Right atrium auricular region (tissue), 2 donors: ENCODE data around the gene ADCY4. TPM values are rescaled to one million over a fixed set of nuclear protein-coding genes. Genes with fewer than 3 reads are reported as not detected.

ENCODE experiments used
- DNase-seq: peaks from one replicate; pipeline ENCODE4 v3.0.0-alpha.2; 2019; ENCODE audit warnings: low spot score
- H3K27ac ChIP-seq, 2 donors: fragments of 200-600 bp; sonication (generic); 1 replicate in 1 of 2; 2 replicates in 1 of 2; pipeline ENCODE4 v1.5.1; 2016 to 2019
- H3K27me3 ChIP-seq, 2 donors: fragments of 200-600 bp; sonication (generic); one replicate each; pipeline versions ENCODE4 v1.5.1 to v1.6.0; 2017 to 2019
- H3K36me3 ChIP-seq: fragments of 200-600 bp; sonication (generic); one replicate; pipeline ENCODE4 v1.5.1; 2016
- H3K4me1 ChIP-seq, 2 donors: fragments of 200-600 bp; sonication (generic); one replicate each; pipeline versions ENCODE4 v1.5.1 to v1.6.0; 2017 to 2019
- H3K4me3 ChIP-seq, 2 donors: fragments of 200-600 bp; sonication (generic); 1 replicate in 1 of 2; 2 replicates in 1 of 2; pipeline ENCODE4 v1.5.1; 2017 to 2019; ENCODE audit warnings: mild to moderate bottlenecking in 1 of 2, moderate library complexity in 1 of 2
- H3K9me3 ChIP-seq, 2 donors: fragments of 200-600 bp; sonication (generic); one replicate each; pipeline ENCODE4 v1.5.1; 2019
- CTCF ChIP-seq, 2 donors: fragments of 200-600 bp; sonication (generic); IDR thresholded peaks; one replicate each; pipeline ENCODE4 v1.5.1; 2019; ENCODE audit warnings: antibody characterized with exemption in 2 of 2
- total RNA-seq, 2 donors: library from RNA; depleted of rRNA; stranded (reverse); fragments of >200 nt; gene quantifications; one replicate each; pipeline ENCODE4 v1.1.0, GENCODE V29; 2016

ADCY4 gene
- total RNA-seq, 2 donors from 2014 or later: 17.1 to 25.5 TPM

- Histone ChIP-seq H3K27me3 (no peaks in the 10 kb centered on the region), H3K9me3 (no peaks in the 10 kb centered on the region), H3K36me3 (no peaks in the 10 kb centered on the region), H3K4me1 (peaks cover 0 to 5% of the 10 kb centered on the region in 2 donors), H3K4me3 (no peak overlapping the region), H3K27ac (no peak overlapping the region)
- no peak for TF ChIP-seq CTCF (IDR thresholded peaks at IDR 0.05)
- DNase-seq: no peak
These were observed 7.6 kb downstream of the ADCY4 start for GRCh38 chr14:24327303-24327702.

GRCh38 chr14:24325963-24326362 is 8.9 kb downstream of the ADCY4 start:
- no peak overlapping the region for H3K27ac ChIP-seq
- H3K4me1 ChIP-seq: no peaks in the 10 kb centered on the region
- TF ChIP-seq CTCF (IDR thresholded peaks at IDR 0.05): no peak
- DNase-seq: no peak
- no peaks in the 10 kb centered on the region for H3K27me3 ChIP-seq
- no peaks in the 10 kb centered on the region for H3K36me3 ChIP-seq
- no peak overlapping the region for H3K4me3 ChIP-seq
- H3K9me3 ChIP-seq: no peaks in the 10 kb centered on the region

DNA sequence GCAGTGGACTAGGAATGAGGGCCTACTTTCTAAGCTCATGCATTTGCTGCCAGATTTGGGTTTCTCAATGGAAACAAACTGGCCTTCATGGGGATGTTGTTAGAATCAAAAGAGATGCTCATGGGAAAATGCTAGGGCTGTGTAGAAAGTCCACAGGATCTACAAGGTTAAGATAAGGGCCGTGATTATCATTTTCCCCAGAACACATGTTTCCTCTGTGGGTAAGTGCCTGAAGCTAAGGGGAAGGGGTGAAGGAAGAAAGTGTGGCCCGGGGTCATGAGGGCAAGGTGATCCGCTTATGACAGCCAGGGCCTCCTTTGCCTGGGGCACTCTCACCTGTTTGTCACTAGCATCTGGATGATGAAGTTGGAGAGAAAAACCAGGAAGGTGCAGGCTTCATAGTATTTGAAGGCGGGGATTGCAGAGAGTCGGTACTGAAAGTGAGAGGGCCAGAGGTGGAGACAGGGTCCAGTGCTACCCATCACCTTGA is 9.8 kb downstream of the ADCY4 start:
- H3K27ac ChIP-seq: no peak overlapping the region
- DNase-seq: no peak
- H3K27me3 ChIP-seq: no peaks in the 10 kb centered on the region
- H3K9me3 ChIP-seq: no peaks in the 10 kb centered on the region
- no peaks in the 10 kb centered on the region for H3K4me1 ChIP-seq
- no peaks in the 10 kb centered on the region for H3K36me3 ChIP-seq
- H3K4me3 ChIP-seq: no peak overlapping the region
- TF ChIP-seq CTCF (IDR thresholded peaks at IDR 0.05): no peak

DNA sequence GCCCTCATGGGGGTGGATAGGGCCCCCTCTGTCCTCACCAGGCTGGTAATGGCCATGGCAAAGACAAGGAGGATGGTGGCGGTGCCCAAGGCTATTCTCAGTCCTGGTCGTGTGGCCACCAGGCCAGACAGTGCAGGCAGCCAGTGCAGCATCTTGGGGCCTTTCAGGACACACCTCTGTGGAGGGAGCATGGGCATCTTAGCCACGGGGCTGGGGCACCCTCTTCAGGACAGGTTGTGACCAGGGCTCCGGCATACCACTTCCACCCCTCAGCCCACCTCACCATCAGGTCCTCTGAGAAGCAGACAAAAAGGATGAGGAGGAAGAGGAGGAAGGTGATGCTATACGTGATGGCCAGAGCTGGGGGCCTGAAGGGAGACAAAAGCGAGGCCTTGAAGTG is 10.8 kb downstream of the ADCY4 start:
- Histone ChIP-seq H3K36me3 (no peaks in the 10 kb centered on the region), H3K4me1 (no peaks in the 10 kb centered on the region)

GRCh38 chr14:24323341-24323740 is 11.5 kb downstream of the ADCY4 start:
- no peak for DNase-seq
- Histone ChIP-seq H3K36me3 (no peaks in the 10 kb centered on the region), H3K27me3 (no peaks in the 10 kb centered on the region), H3K27ac (no peak overlapping the region), H3K4me3 (no peak overlapping the region), H3K9me3 (no peaks in the 10 kb centered on the region), H3K4me1 (no peaks in the 10 kb centered on the region)
- no peak for TF ChIP-seq CTCF (IDR thresholded peaks at IDR 0.05)

More for the DNA sequence above, 10.8 kb downstream of the ADCY4 start:
- no peak overlapping the region for H3K4me3 ChIP-seq
- H3K9me3 ChIP-seq: no peaks in the 10 kb centered on the region
- no peak overlapping the region for H3K27ac ChIP-seq
- DNase-seq: no peak
- no peak for TF ChIP-seq CTCF (IDR thresholded peaks at IDR 0.05)
- H3K27me3 ChIP-seq: no peaks in the 10 kb centered on the region

DNA sequence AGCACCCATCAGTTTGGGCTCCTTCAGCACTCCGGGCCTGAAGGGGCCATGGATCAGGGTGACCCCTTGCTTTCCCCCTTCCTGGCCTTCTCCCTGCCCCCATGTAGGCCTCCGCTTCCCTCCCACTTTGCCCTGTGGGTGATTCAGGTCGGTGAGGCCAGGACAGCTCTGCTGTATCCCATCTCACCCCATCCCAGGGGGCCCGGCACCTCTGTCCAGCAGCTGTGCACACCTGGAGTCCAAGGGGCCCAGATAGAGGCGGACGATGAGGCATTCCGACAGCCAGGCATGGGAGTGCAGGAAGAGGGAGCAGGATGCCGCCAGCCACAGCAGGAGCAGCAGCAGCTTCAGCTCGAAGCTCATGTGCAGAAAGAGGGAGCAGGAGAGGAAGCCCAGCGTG is 12.2 kb downstream of the ADCY4 start:
- Histone ChIP-seq H3K9me3 (no peaks in the 10 kb centered on the region), H3K27me3 (no peaks in the 10 kb centered on the region), H3K27ac (no peak overlapping the region), H3K36me3 (no peaks in the 10 kb centered on the region), H3K4me3 (no peak overlapping the region), H3K4me1 (no peaks in the 10 kb centered on the region)
- DNase-seq: no peak
- TF ChIP-seq CTCF (IDR thresholded peaks at IDR 0.05): no peak
